Panc1 (cell line): ENCODE data around the gene STAU1. TPM values are rescaled to one million over a fixed set of nuclear protein-coding genes. Genes with fewer than 3 reads are reported as not detected.

Source experiments
- ATAC-seq: fragments of 200-7000 bp; cut with Tn5 transposase; 2 replicates; pipeline ENCODE4 v1.9.1; 2020; ENCODE audit warnings: mild to moderate bottlenecking, moderate library complexity
- BruUV-seq: library from RNA; stranded (reverse); fragments of 400-500 nt; replicated peaks from 2 replicates; lab custom pipeline; 2021; lab: Mats Ljungman, UMichigan
- CTCF ChIA-PET: fragments of 300-600 bp; sonication (Branson Sonifier 250); formaldehyde crosslinking; loops from one replicate; lab custom pipeline; 2022; ENCODE audit warnings: antibody characterized with exemption; lab: Charles Lee
- POLR2A ChIA-PET: fragments of 300-600 bp; sonication (Branson Sonifier 250); formaldehyde crosslinking; loops from one replicate; lab custom pipeline; 2022; ENCODE audit warnings: antibody characterized with exemption; lab: Charles Lee
- DNase-seq: peaks from one replicate; pipeline ENCODE4 v3.0.0-alpha.2; 2010; ENCODE audit warnings: low read depth, low spot score
- H3K27ac ChIP-seq: 2 replicates; pipeline ENCODE4 v1.5.1; 2011; ENCODE audit warnings: mild to moderate bottlenecking, low read length, inconsistent platforms
- H3K27me3 ChIP-seq: fragments of 200-500 bp; sonication (Bioruptor generic); 2 replicates; pipeline ENCODE4 v1.6.0; 2014; ENCODE audit warnings: low read length, inconsistent platforms; ENCODE audit not compliant: control insufficient read depth, insufficient read depth
- H3K36me3 ChIP-seq: fragments of 200-500 bp; sonication (Bioruptor generic); 2 replicates; pipeline ENCODE4 v1.5.1; 2014; ENCODE audit warnings: inconsistent platforms, mild to moderate bottlenecking, low read length, moderate library complexity; ENCODE audit not compliant: control insufficient read depth, insufficient read depth
- H3K4me1 ChIP-seq: 2 replicates; pipeline ENCODE4 v1.5.1; 2011; ENCODE audit warnings: inconsistent platforms, mild to moderate bottlenecking, low read length, moderate library complexity; ENCODE audit not compliant: control insufficient read depth, insufficient read depth
- H3K4me3 ChIP-seq, 2 experiments: 2 replicates each; pipeline ENCODE4 v1.5.1; 2011 to 2012; ENCODE audit warnings: low read depth in 2 of 2, low read length in 2 of 2, mild to moderate bottlenecking in 2 of 2, inconsistent platforms in 1 of 2, moderate library complexity in 1 of 2
- H3K9me3 ChIP-seq: fragments of 200-500 bp; sonication (Bioruptor generic); 2 replicates; pipeline ENCODE4 v1.5.1; 2014; ENCODE audit warnings: low read depth, mild to moderate bottlenecking, inconsistent platforms, low read length, moderate library complexity; ENCODE audit not compliant: control insufficient read depth, insufficient read depth
- POLR2AphosphoS5 ChIP-seq: IDR thresholded peaks from 2 replicates; pipeline ENCODE4 v1.6.1; 2012; ENCODE audit warnings: mild to moderate bottlenecking, low read depth, low read length, moderate library complexity
- SIN3A ChIP-seq: IDR thresholded peaks from 2 replicates; pipeline ENCODE4 v1.6.1; 2012; ENCODE audit warnings: low read depth, mild to moderate bottlenecking, low read length, moderate library complexity, borderline replicate concordance; ENCODE audit not compliant: insufficient read depth
- TCF7L2 ChIP-seq: IDR thresholded peaks from 2 replicates; pipeline ENCODE4 v1.6.1; 2011; ENCODE audit warnings: mild to moderate bottlenecking, low read depth, low read length, inconsistent platforms
- in situ Hi-C: cut with HindIII; loops from 2 replicates; pipeline ENCODE4 v1.10.0; 2016; ENCODE audit warnings: low sequenced_read_pairs, low pct_unique_long_range_greater_than_20kb
- intact Hi-C: fragments of 100-400 bp; cut with micrococcal nuclease; formaldehyde crosslinking; loops from one replicate; pipeline ENCODE4 v1.10.0; 2022; ENCODE audit not compliant: unreplicated experiment
- total RNA-seq: library from RNA; stranded (reverse); gene quantifications from one replicate; pipeline ENCODE4 v1.2.1, GENCODE V29; 2021; ENCODE audit not compliant: unreplicated experiment
- TF ChIP-seq, protein P1 (sequence below), 2 experiments: IDR thresholded peaks; 2 replicates each; pipeline ENCODE4 v1.6.1; 2011 to 2012; ENCODE audit warnings: low read depth in 2 of 2, control low read depth in 1 of 2, low read length in 1 of 2, mild to moderate bottlenecking in 1 of 2, moderate library complexity in 1 of 2; ENCODE audit not compliant: insufficient read depth in 1 of 2
- TF ChIP-seq, protein P2 (sequence below): fragments of 450-650 bp; IDR thresholded peaks from 2 replicates; pipeline ENCODE4 v1.5.1; 2017; ENCODE audit warnings: mild to moderate bottlenecking

Gene STAU1
- total RNA-seq, 1 experiment from 2014 or later, result 103 TPM

DNA sequence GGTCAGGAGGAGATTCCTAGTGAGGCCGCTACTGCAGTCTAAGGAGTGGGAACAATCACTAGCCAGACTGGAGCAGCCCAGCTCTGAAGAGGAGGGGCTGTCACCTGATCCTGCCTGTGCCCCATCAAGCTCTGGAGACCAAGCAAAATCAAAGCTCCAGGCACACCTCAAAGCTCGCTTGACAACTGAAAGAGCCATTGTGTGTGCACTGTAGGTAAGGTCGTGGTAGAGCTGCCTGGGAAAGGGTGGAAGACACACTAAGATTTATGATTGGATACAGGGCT is 83.8 kb downstream of the STAU1 start:
- H3K36me3 ChIP-seq, result peaks cover 11% of the 10 kb centered on the region
- TF ChIP-seq SIN3A (no peak), POLR2AphosphoS5 (peak; percentile 1), TCF7L2 (no peak)
- TF ChIP-seq, protein P1, sequence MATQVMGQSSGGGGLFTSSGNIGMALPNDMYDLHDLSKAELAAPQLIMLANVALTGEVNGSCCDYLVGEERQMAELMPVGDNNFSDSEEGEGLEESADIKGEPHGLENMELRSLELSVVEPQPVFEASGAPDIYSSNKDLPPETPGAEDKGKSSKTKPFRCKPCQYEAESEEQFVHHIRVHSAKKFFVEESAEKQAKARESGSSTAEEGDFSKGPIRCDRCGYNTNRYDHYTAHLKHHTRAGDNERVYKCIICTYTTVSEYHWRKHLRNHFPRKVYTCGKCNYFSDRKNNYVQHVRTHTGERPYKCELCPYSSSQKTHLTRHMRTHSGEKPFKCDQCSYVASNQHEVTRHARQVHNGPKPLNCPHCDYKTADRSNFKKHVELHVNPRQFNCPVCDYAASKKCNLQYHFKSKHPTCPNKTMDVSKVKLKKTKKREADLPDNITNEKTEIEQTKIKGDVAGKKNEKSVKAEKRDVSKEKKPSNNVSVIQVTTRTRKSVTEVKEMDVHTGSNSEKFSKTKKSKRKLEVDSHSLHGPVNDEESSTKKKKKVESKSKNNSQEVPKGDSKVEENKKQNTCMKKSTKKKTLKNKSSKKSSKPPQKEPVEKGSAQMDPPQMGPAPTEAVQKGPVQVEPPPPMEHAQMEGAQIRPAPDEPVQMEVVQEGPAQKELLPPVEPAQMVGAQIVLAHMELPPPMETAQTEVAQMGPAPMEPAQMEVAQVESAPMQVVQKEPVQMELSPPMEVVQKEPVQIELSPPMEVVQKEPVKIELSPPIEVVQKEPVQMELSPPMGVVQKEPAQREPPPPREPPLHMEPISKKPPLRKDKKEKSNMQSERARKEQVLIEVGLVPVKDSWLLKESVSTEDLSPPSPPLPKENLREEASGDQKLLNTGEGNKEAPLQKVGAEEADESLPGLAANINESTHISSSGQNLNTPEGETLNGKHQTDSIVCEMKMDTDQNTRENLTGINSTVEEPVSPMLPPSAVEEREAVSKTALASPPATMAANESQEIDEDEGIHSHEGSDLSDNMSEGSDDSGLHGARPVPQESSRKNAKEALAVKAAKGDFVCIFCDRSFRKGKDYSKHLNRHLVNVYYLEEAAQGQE (IDR thresholded peaks at IDR 0.05; ENCODE audit: insufficient read depth in 1 of 2, low read depth in 2 of 2, low read length in 1 of 2), result no peak
- TF ChIP-seq, protein P2, sequence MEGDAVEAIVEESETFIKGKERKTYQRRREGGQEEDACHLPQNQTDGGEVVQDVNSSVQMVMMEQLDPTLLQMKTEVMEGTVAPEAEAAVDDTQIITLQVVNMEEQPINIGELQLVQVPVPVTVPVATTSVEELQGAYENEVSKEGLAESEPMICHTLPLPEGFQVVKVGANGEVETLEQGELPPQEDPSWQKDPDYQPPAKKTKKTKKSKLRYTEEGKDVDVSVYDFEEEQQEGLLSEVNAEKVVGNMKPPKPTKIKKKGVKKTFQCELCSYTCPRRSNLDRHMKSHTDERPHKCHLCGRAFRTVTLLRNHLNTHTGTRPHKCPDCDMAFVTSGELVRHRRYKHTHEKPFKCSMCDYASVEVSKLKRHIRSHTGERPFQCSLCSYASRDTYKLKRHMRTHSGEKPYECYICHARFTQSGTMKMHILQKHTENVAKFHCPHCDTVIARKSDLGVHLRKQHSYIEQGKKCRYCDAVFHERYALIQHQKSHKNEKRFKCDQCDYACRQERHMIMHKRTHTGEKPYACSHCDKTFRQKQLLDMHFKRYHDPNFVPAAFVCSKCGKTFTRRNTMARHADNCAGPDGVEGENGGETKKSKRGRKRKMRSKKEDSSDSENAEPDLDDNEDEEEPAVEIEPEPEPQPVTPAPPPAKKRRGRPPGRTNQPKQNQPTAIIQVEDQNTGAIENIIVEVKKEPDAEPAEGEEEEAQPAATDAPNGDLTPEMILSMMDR, result no peak
- intact Hi-C loops (no loop called here), in situ Hi-C loops (no loop called here)
- no peak overlapping the region for H3K27ac ChIP-seq
- H3K4me1 ChIP-seq, result no peaks in the 10 kb centered on the region
- no peak for ATAC-seq
- H3K9me3 ChIP-seq, result no peaks in the 10 kb centered on the region
- DNase-seq, result no peak
- no TSS peak for BruUV-seq
- CTCF ChIA-PET, result no interaction called here
- H3K4me3 ChIP-seq, result no peak overlapping the region
- POLR2A ChIA-PET, result no interaction called here
- H3K27me3 ChIP-seq, result no peaks in the 10 kb centered on the region

DNA sequence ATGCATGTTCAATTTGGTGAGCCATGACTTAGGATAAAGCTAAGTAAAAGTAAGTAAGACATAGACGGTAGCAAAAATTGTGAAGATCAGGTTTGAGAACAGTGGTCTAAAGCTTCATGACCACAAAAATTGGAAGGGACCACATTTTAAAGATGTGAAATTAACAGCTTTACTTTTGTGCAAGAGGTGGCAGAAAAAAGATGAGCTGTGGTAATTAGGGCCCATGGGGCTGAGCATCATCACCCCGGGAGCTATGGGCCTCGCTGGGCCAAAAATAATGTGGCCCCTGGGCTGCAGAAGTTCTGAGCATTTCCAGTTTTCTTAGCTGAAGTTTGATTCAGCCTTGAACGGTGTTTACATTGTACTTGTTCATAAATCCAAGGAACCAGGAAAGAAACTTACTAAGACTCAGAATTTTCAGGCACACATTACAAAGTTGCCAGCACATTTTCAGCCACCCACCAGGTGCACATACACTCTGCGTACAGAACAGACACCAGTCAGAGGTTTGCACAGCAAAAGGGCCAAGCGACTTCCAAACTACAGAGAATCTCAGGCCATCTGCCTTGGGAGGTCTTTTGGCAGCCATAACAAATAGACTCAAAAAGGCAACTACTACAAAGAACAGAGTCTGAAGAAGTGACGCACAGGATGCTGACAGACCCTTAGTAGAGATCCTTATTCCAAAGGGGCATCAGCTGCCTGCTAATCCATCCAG is 84.3 kb downstream of the STAU1 start:
- Histone ChIP-seq H3K27ac (no peak overlapping the region), H3K9me3 (no peaks in the 10 kb centered on the region), H3K4me3 (no peak overlapping the region), H3K36me3 (peaks cover 11% of the 10 kb centered on the region), H3K27me3 (no peaks in the 10 kb centered on the region), H3K4me1 (no peaks in the 10 kb centered on the region)
- ChIA-PET CTCF (no interaction called here), POLR2A (no interaction called here)
- BruUV-seq, result no TSS peak
- intact Hi-C loops (no loop called here), in situ Hi-C loops (no loop called here)
- ATAC-seq (no peak), DNase-seq (no peak)
- TF ChIP-seq TCF7L2 (no peak), SIN3A (no peak)
- TF ChIP-seq, protein P2, result no peak
- TF ChIP-seq, protein P1 (IDR thresholded peaks at IDR 0.05; ENCODE audit: insufficient read depth in 1 of 2, low read depth in 2 of 2, low read length in 1 of 2), result no peak
